HCT116 (cell line): Measurements from ENCODE around the gene RPS27L. TPM values are rescaled to one million over a fixed set of nuclear protein-coding genes. Genes with fewer than 3 reads are reported as not detected.

Experiments
- ATAC-seq: fragments of 200-7000 bp; cut with Tn5 transposase; 2 replicates; pipeline ENCODE4 v1.9.1; 2020; ENCODE audit warnings: mild to moderate bottlenecking, moderate library complexity
- BruUV-seq: library from RNA; stranded (reverse); fragments of 400-500 nt; replicated peaks from 2 replicates; lab custom pipeline; 2021; lab: Mats Ljungman, UMichigan
- CTCF ChIA-PET: fragments of 300-600 bp; sonication (Branson Sonifier 250); formaldehyde crosslinking; loops from one replicate; lab custom pipeline; 2021; ENCODE audit warnings: antibody characterized with exemption; lab: Charles Lee
- POLR2A ChIA-PET: fragments of 300-600, 350-600 bp; sonication (Branson Sonifier 250); formaldehyde crosslinking; loops from one replicate; lab custom pipeline; 2021; ENCODE audit warnings: antibody characterized with exemption; lab: Charles Lee
- RAD21 ChIA-PET, 2 experiments: fragments of 300-600 bp; sonication (Branson Sonifier 250); formaldehyde crosslinking; loops; one replicate each; lab custom pipeline; 2023; ENCODE audit warnings: low total read pairs in 2 of 2; ENCODE audit not compliant: uncharacterized antibody in 2 of 2, unreplicated experiment in 2 of 2, low non-redundant PET in 1 of 2; lab: Charles Lee
- DNase-seq: peaks from one replicate; pipeline ENCODE4 v3.0.0-alpha.2; 2010; ENCODE audit warnings: low read depth, low spot score
- H2AFZ ChIP-seq: fragments of 200-600 bp; shearing (Covaris generic), sonication (generic); 2 replicates; pipeline ENCODE4 v1.6.1; 2017; ENCODE audit warnings: low read depth, mixed run types, mixed read lengths, antibody characterized with exemption, low read length; ENCODE audit not compliant: poor library complexity, severe bottlenecking
- H3K27ac ChIP-seq: 2 replicates; pipeline ENCODE4 v1.5.1; 2012; ENCODE audit warnings: low read depth, low read length
- H3K27me3 ChIP-seq: fragments of 200-600 bp; sonication (generic); 2 replicates; pipeline ENCODE4 v1.6.1; 2016; ENCODE audit warnings: mixed run types, low read length, mixed read lengths; ENCODE audit not compliant: insufficient read depth
- H3K36me3 ChIP-seq, 2 experiments: fragments of 200-500 bp in 1 of 2; fragments of 200-600 bp in 1 of 2; sonication (Bioruptor generic) in 1 of 2; sonication (generic) in 1 of 2; 2 replicates each; pipeline versions ENCODE4 v1.5.1 to v1.6.1; 2014 to 2016; ENCODE audit warnings: low read length in 2 of 2, inconsistent platforms in 1 of 2, mixed read lengths in 1 of 2, mixed run types in 1 of 2; ENCODE audit not compliant: insufficient read depth in 2 of 2, control insufficient read depth in 1 of 2
- H3K4me1 ChIP-seq, 2 experiments: fragments of 200-600 bp in 1 of 2; sonication (generic) in 1 of 2; 2 replicates each; pipeline versions ENCODE4 v1.5.1 to v1.6.1; 2012 to 2017; ENCODE audit warnings: low read length in 2 of 2, inconsistent platforms in 1 of 2, mild to moderate bottlenecking in 1 of 2, mixed read lengths in 1 of 2, mixed run types in 1 of 2, moderate library complexity in 1 of 2; ENCODE audit not compliant: insufficient read depth in 2 of 2, control insufficient read depth in 1 of 2
- H3K4me2 ChIP-seq: fragments of 200-600 bp; sonication (generic); 2 replicates; pipeline ENCODE4 v1.6.1; 2017; ENCODE audit warnings: mixed run types, low read length, mixed read lengths
- H3K4me3 ChIP-seq, 2 experiments: fragments of 200-600 bp in 1 of 2; sonication (generic) in 1 of 2; replicated peaks in 1 of 2; 2 replicates each; pipeline ENCODE4 v1.5.1; 2011 to 2016; ENCODE audit warnings: low read length in 2 of 2, control low read depth in 1 of 2, low read depth in 1 of 2, mild to moderate bottlenecking in 1 of 2, mixed read lengths in 1 of 2, mixed run types in 1 of 2
- H3K79me2 ChIP-seq: fragments of 200-600 bp; sonication (generic); 2 replicates; pipeline ENCODE4 v1.6.1; 2017; ENCODE audit warnings: mild to moderate bottlenecking, mixed run types, low read length, moderate library complexity, mixed read lengths; ENCODE audit not compliant: insufficient read depth
- H3K9ac ChIP-seq: fragments of 200-600 bp; sonication (generic); 2 replicates; pipeline ENCODE4 v1.6.1; 2016; ENCODE audit warnings: low read length, mixed read lengths
- H3K9me2 ChIP-seq: fragments of 200-600 bp; sonication (generic), shearing (Covaris generic); 2 replicates; pipeline ENCODE4 v1.6.1; 2017; ENCODE audit warnings: mixed run types, mild to moderate bottlenecking, moderate library complexity; ENCODE audit not compliant: insufficient read depth
- H3K9me3 ChIP-seq, 2 experiments: fragments of 200-500 bp in 1 of 2; fragments of 200-600 bp in 1 of 2; sonication (Bioruptor generic) in 1 of 2; sonication (generic) in 1 of 2; 2 replicates each; pipeline ENCODE4 v1.6.1; 2014 to 2017; ENCODE audit warnings: low read length in 2 of 2, mixed read lengths in 2 of 2, inconsistent platforms in 1 of 2, low read depth in 1 of 2, mild to moderate bottlenecking in 1 of 2, mixed run types in 1 of 2, moderate library complexity in 1 of 2; ENCODE audit not compliant: control insufficient read depth in 1 of 2, insufficient read depth in 1 of 2
- H4K20me1 ChIP-seq: fragments of 200-600 bp; sonication (generic), shearing (Covaris generic); 2 replicates; pipeline ENCODE4 v1.6.1; 2017; ENCODE audit warnings: mixed run types, mild to moderate bottlenecking, moderate library complexity; ENCODE audit not compliant: insufficient read depth
- ATF3 ChIP-seq: IDR thresholded peaks from 2 replicates; pipeline ENCODE4 v1.6.1; 2012
- CBX3 ChIP-seq: IDR thresholded peaks from 2 replicates; pipeline ENCODE4 v1.6.1; 2012; ENCODE audit warnings: low read depth
- CEBPB ChIP-seq: IDR thresholded peaks from 2 replicates; pipeline ENCODE4 v1.6.1; 2012; ENCODE audit warnings: low read depth
- EGR1 ChIP-seq: IDR thresholded peaks from 2 replicates; pipeline ENCODE4 v1.6.1; 2012; ENCODE audit warnings: low read depth
- ELF1 ChIP-seq: IDR thresholded peaks from 2 replicates; pipeline ENCODE4 v1.6.1; 2012; ENCODE audit warnings: low read depth, borderline replicate concordance
- EZH2 ChIP-seq: fragments of 200-600 bp; sonication (generic); IDR thresholded peaks from 2 replicates; pipeline ENCODE4 v1.6.1; 2017; ENCODE audit warnings: antibody characterized with exemption, mixed run types
- EZH2phosphoT487 ChIP-seq: fragments of 200-600 bp; IDR thresholded peaks from 2 replicates; pipeline ENCODE4 v1.6.1; 2018; ENCODE audit warnings: antibody characterized with exemption, borderline replicate concordance
- FOSL1 ChIP-seq: IDR thresholded peaks from 2 replicates; pipeline ENCODE4 v1.6.1; 2012; ENCODE audit warnings: low read depth
- JUND ChIP-seq: IDR thresholded peaks from 2 replicates; pipeline ENCODE4 v1.6.1; 2012
- MAX ChIP-seq: IDR thresholded peaks from 2 replicates; pipeline ENCODE4 v1.6.1; 2012
- REST ChIP-seq: IDR thresholded peaks from 2 replicates; pipeline ENCODE4 v1.6.1; 2012; ENCODE audit warnings: low read depth
- SIN3A ChIP-seq: IDR thresholded peaks from 2 replicates; pipeline ENCODE4 v1.6.1; 2012; ENCODE audit warnings: low read depth
- SP1 ChIP-seq: IDR thresholded peaks from 2 replicates; pipeline ENCODE4 v1.6.1; 2012; ENCODE audit warnings: low read depth
- SRF ChIP-seq: IDR thresholded peaks from 2 replicates; pipeline ENCODE4 v1.6.1; 2012; ENCODE audit warnings: low read depth
- TCF7L2 ChIP-seq: IDR thresholded peaks from 2 replicates; pipeline ENCODE4 v1.7.0; 2011; ENCODE audit warnings: borderline replicate concordance, inconsistent platforms; ENCODE audit not compliant: insufficient read depth, insufficient read length; ENCODE audit errors: extremely low read depth
- YY1 ChIP-seq: IDR thresholded peaks from 2 replicates; pipeline ENCODE4 v1.6.1; 2011; ENCODE audit warnings: low read length, low read depth, moderate library complexity, mild to moderate bottlenecking; ENCODE audit not compliant: insufficient replicate concordance; ENCODE audit errors: extremely low read depth
- ZFX ChIP-seq: fragments of 450-650 bp; IDR thresholded peaks from 2 replicates; pipeline ENCODE4 v1.6.1; 2017
- ZNF274 ChIP-seq: fragments of 200-500 bp; sonication (Bioruptor generic); IDR thresholded peaks from 2 replicates; pipeline ENCODE4 v1.6.1; 2014; ENCODE audit warnings: mild to moderate bottlenecking, low read depth, low read length, inconsistent platforms
- intact Hi-C: fragments of 100-400 bp; cut with micrococcal nuclease; formaldehyde crosslinking; loops from 2 replicates; pipeline ENCODE4 v1.10.0; 2022
- total RNA-seq: library from RNA; stranded (reverse); gene quantifications from one replicate; pipeline ENCODE4 v1.2.1, GENCODE V29; 2021; ENCODE audit not compliant: unreplicated experiment

RPS27L gene
- total RNA-seq, 1 experiment from 2014 or later: 139 TPM

GRCh38 chr15:63197626-63198025, 40.3 kb upstream of the RPS27L start:
- no peaks in the 10 kb centered on the region for H3K9me3 ChIP-seq
- H3K4me1 ChIP-seq: no peaks in the 10 kb centered on the region
- no peak for TF ChIP-seq ELF1
- TF ChIP-seq ZFX: no peak
- no peak for TF ChIP-seq JUND
- no peak for TF ChIP-seq CBX3
- TF ChIP-seq EGR1: no peak
- TF ChIP-seq FOSL1: no peak
- TF ChIP-seq ZNF274: no peak
- TF ChIP-seq YY1: no peak
- TF ChIP-seq CEBPB: no peak
- no peak for TF ChIP-seq REST
- TF ChIP-seq ATF3: no peak
- no peak for TF ChIP-seq SRF
- TF ChIP-seq MAX: no peak
- TF ChIP-seq TCF7L2: no peak
- TF ChIP-seq SP1: no peak
- TF ChIP-seq SIN3A: no peak
- no peak for TF ChIP-seq EZH2
- no peak for TF ChIP-seq EZH2phosphoT487
- ATAC-seq (no peak), DNase-seq (no peak)
- intact Hi-C loops: no loop called here
- H3K9me2 ChIP-seq: no peaks in the 10 kb centered on the region
- no peak overlapping the region for H2AFZ ChIP-seq
- H3K4me3 ChIP-seq: no peak overlapping the region
- RAD21 ChIA-PET: interaction anchor here in 1 of 2 experiments (0.7 kb wide), 2 partner anchors 16 to 205 kb away, joined by 3 read pairs; no protein-coding TSS in a partner anchor
- H3K27ac ChIP-seq: no peak overlapping the region
- no peaks in the 10 kb centered on the region for H3K27me3 ChIP-seq
- H3K79me2 ChIP-seq: no peaks in the 10 kb centered on the region
- H3K36me3 ChIP-seq: no peaks in the 10 kb centered on the region
- no peak overlapping the region for H3K4me2 ChIP-seq
- BruUV-seq: no TSS peak
- H3K9ac ChIP-seq: no peak overlapping the region
- POLR2A ChIA-PET: interaction anchor here (1.7 kb wide), 1 partner anchor 12 kb away, joined by 4 read pairs; no protein-coding TSS in a partner anchor
- H4K20me1 ChIP-seq: no peaks in the 10 kb centered on the region
- CTCF ChIA-PET: no interaction called here
